Measurements from ENCODE around the gene MVP. TPM values are rescaled to one million over a fixed set of nuclear protein-coding genes. Genes with fewer than 3 reads are reported as not detected.
A peak's percentile ranks its signal among the peaks of the same experiment; 100 is the strongest.
"Not testable (repeated sequence)": the region's sequence is repeated elsewhere in the genome, so short reads cannot be mapped to it uniquely, and the experiment has no call there.

The MVP gene
- total RNA-seq, 2 donors from 2014 or later: 86.1 to 180 TPM

GRCh38 chr16:29852654-29853053, 32.4 kb downstream of the MVP start:
- Mint-ChIP-seq H3K27me3 (no peaks in the 10 kb centered on the region), H3K27ac (no peak overlapping the region), H3K4me3 (no peak overlapping the region), H3K9me3 (no peaks in the 10 kb centered on the region), H3K36me3 (no peaks in the 10 kb centered on the region), H3K4me1 (ENCODE audit: low read depth in 2 of 2) (peaks cover 0 to 3% of the 10 kb centered on the region in 2 donors)
- ATAC-seq (no peak), DNase-seq (ENCODE audit: low spot score) (no peak)

- ATAC-seq: no peak
- H3K4me3 Mint-ChIP-seq: no peak overlapping the region
- no peak overlapping the region for H3K27ac Mint-ChIP-seq
Measured at GRCh38 chr16:29854520-29855100, 34.3 kb downstream of the MVP start.

GRCh38 chr16:29857133-29857760, 37.0 kb downstream of the MVP start:
- Mint-ChIP-seq H3K4me3 (no peak overlapping the region), H3K9me3 (no peaks in the 10 kb centered on the region), H3K4me1 (ENCODE audit: low read depth in 2 of 2) (peaks cover 6 to 10% of the 10 kb centered on the region in 2 donors), H3K27ac (no peak overlapping the region), H3K27me3 (no peaks in the 10 kb centered on the region), H3K36me3 (peaks cover 5% of the 10 kb centered on the region)
- ATAC-seq (no peak), DNase-seq (ENCODE audit: low spot score) (no peak)

More at GRCh38 chr16:29854520-29855100, 34.3 kb downstream of the MVP start:
- H3K4me1 Mint-ChIP-seq (ENCODE audit: low read depth in 2 of 2): peaks cover 0 to 3% of the 10 kb centered on the region in 2 donors
- H3K9me3 Mint-ChIP-seq: no peaks in the 10 kb centered on the region
- H3K36me3 Mint-ChIP-seq: peaks cover 5% of the 10 kb centered on the region
- DNase-seq (ENCODE audit: low spot score): no peak
- no peaks in the 10 kb centered on the region for H3K27me3 Mint-ChIP-seq

- no peak overlapping the region for H3K27ac Mint-ChIP-seq
- ATAC-seq (no peak), DNase-seq (ENCODE audit: low spot score) (no peak)
- peaks cover 5% of the 10 kb centered on the region for H3K36me3 Mint-ChIP-seq
- H3K9me3 Mint-ChIP-seq: no peaks in the 10 kb centered on the region
- no peaks in the 10 kb centered on the region for H3K27me3 Mint-ChIP-seq
- peaks cover 15 to 16% of the 10 kb centered on the region in 2 donors for H3K4me1 Mint-ChIP-seq (ENCODE audit: low read depth in 2 of 2)
- H3K4me3 Mint-ChIP-seq: no peak overlapping the region
Measured at GRCh38 chr16:29858149-29858849, 38.0 kb downstream of the MVP start.

GRCh38 chr16:29858974-29859373, 38.7 kb downstream of the MVP start:
- ATAC-seq: no peak
- Mint-ChIP-seq H3K27me3 (no peaks in the 10 kb centered on the region), H3K9me3 (no peaks in the 10 kb centered on the region), H3K4me3 (no peak overlapping the region), H3K4me1 (ENCODE audit: low read depth in 2 of 2) (peaks cover 19% of the 10 kb centered on the region in 2 donors), H3K36me3 (peaks cover 5% of the 10 kb centered on the region), H3K27ac (no peak overlapping the region)
- no peak for DNase-seq (ENCODE audit: low spot score)

- Mint-ChIP-seq H3K4me1 (ENCODE audit: low read depth in 2 of 2) (peaks cover 19% of the 10 kb centered on the region in 2 donors), H3K27ac (peak overlapping the region in 1 of 2 donors; percentile 26), H3K27me3 (no peaks in the 10 kb centered on the region), H3K4me3 (no peak overlapping the region), H3K36me3 (peaks cover 5% of the 10 kb centered on the region), H3K9me3 (no peaks in the 10 kb centered on the region)
- no peak for DNase-seq (ENCODE audit: low spot score)
- ATAC-seq: no peak
Measured at GRCh38 chr16:29860218-29860617, 40.0 kb downstream of the MVP start.

- Mint-ChIP-seq H3K9me3 (no peaks in the 10 kb centered on the region), H3K36me3 (peaks cover 5% of the 10 kb centered on the region), H3K4me3 (peak overlapping the region; percentile 99), H3K4me1 (ENCODE audit: low read depth in 2 of 2) (peaks cover 19% of the 10 kb centered on the region in 2 donors), H3K27me3 (no peaks in the 10 kb centered on the region), H3K27ac (peak overlapping the region; percentile 98 to 100)
- ATAC-seq (no peak), DNase-seq (ENCODE audit: low spot score) (no peak)
Measured at GRCh38 chr16:29862383-29862883, 42.2 kb downstream of the MVP start.

- Mint-ChIP-seq H3K36me3 (peaks cover 4% of the 10 kb centered on the region), H3K4me3 (peak within 1 kb of the TSS; percentile 99), H3K27ac (peak within 1 kb of the TSS; percentile 98 to 100), H3K9me3 (no peaks in the 10 kb centered on the region), H3K4me1 (ENCODE audit: low read depth in 2 of 2) (peaks cover 21 to 23% of the 10 kb centered on the region in 2 donors), H3K27me3 (peaks cover 0 to 3% of the 10 kb centered on the region in 2 donors)
- peak; percentile 99 for ATAC-seq
- peak; percentile 94 for DNase-seq (ENCODE audit: low spot score)
Measured at GRCh38 chr16:29862884-29863668, 42.8 kb downstream of the MVP start, which contains the start of gene CDIPT. Gene CDIPT, minus strand, starts transcription at chr16:29863226. Its CDS starts 369 bp downstream, at chr16:29862857.

- no peaks in the 10 kb centered on the region for H3K36me3 Mint-ChIP-seq
- peak overlapping the region; percentile 99 for H3K4me3 Mint-ChIP-seq
- peaks cover 0 to 3% of the 10 kb centered on the region in 2 donors for H3K27me3 Mint-ChIP-seq
- H3K27ac Mint-ChIP-seq: peak overlapping the region; percentile 98 to 100
- peaks cover 19 to 23% of the 10 kb centered on the region in 2 donors for H3K4me1 Mint-ChIP-seq (ENCODE audit: low read depth in 2 of 2)
- no peaks in the 10 kb centered on the region for H3K9me3 Mint-ChIP-seq
- no peak for DNase-seq (ENCODE audit: low spot score)
- ATAC-seq: no peak
Measured at GRCh38 chr16:29863669-29863984, 43.4 kb downstream of the MVP start.

GRCh38 chr16:29864205-29864604, 43.9 kb downstream of the MVP start:
- Mint-ChIP-seq H3K4me1 (ENCODE audit: low read depth in 2 of 2) (peaks cover 19 to 23% of the 10 kb centered on the region in 2 donors), H3K27me3 (peaks cover 0 to 3% of the 10 kb centered on the region in 2 donors), H3K4me3 (no peak overlapping the region), H3K27ac (no peak overlapping the region), H3K9me3 (no peaks in the 10 kb centered on the region), H3K36me3 (no peaks in the 10 kb centered on the region)
- ATAC-seq (no peak), DNase-seq (ENCODE audit: low spot score) (no peak)

- no peak for DNase-seq (ENCODE audit: low spot score)
- Mint-ChIP-seq H3K4me1 (ENCODE audit: low read depth in 2 of 2) (peaks cover 3 to 6% of the 10 kb centered on the region in 2 donors), H3K27me3 (peaks cover 0 to 3% of the 10 kb centered on the region in 2 donors), H3K9me3 (no peaks in the 10 kb centered on the region), H3K4me3 (no peak overlapping the region), H3K36me3 (no peaks in the 10 kb centered on the region), H3K27ac (no peak overlapping the region)
- ATAC-seq: no peak
Measured at GRCh38 chr16:29868396-29869009, 48.2 kb downstream of the MVP start.

GRCh38 chr16:29869067-29869466, 48.8 kb downstream of the MVP start:
- H3K27me3 Mint-ChIP-seq; DNase-seq (ENCODE audit: low spot score); H3K4me3 Mint-ChIP-seq; H3K27ac Mint-ChIP-seq; ATAC-seq; H3K9me3 Mint-ChIP-seq; H3K4me1 Mint-ChIP-seq (ENCODE audit: low read depth in 2 of 2); H3K36me3 Mint-ChIP-seq: not testable (repeated sequence)

Measured in natural killer cell treated with Interleukin-12 subunit alpha and Interleukin-12 subunit beta and Interleukin-15 and Interleukin-18, amount 100 ng/mL, for 72 hours (primary cell).